GM12878 (cell line): ENCODE measurements around the gene ATG13. TPM values are rescaled to one million over a fixed set of nuclear protein-coding genes. Genes with fewer than 3 reads are reported as not detected.
A peak's percentile ranks its signal among the peaks of the same experiment; 100 is the strongest.

ENCODE experiments used
- POLR2AphosphoS5 ChIP-seq: IDR thresholded peaks from 2 replicates; pipeline ENCODE4 v1.6.1; 2011; ENCODE audit warnings: mild to moderate bottlenecking, low read length, inconsistent platforms
- SMAD1 ChIP-seq: fragments of 450-650 bp; IDR thresholded peaks from 2 replicates; pipeline ENCODE4 v1.6.1; 2018; ENCODE audit warnings: mild to moderate bottlenecking, low read depth; ENCODE audit not compliant: partially characterized antibody
- TCF7 ChIP-seq: IDR thresholded peaks from 2 replicates; pipeline ENCODE4 v1.6.1; 2014; ENCODE audit warnings: antibody characterized with exemption, borderline replicate concordance
- ZSCAN29 ChIP-seq: fragments of 450-650 bp; IDR thresholded peaks from 2 replicates; pipeline ENCODE4 v1.6.1; 2017; ENCODE audit warnings: mild to moderate bottlenecking, moderate library complexity
- polyA plus RNA-seq, 11 experiments: library from polyadenylated mRNA; depleted of rRNA in 4 of 11; unstranded in 6 of 11; stranded (reverse) in 5 of 11; fragments of >200 nt; fragmentation: Nextera tagmentation in 4 of 11; fragmentation: Illumina TruSeq in 1 of 11; extraction: Ambion mirVana in 4 of 11; extraction: Trizol in 1 of 11; gene quantifications; 1 replicate in 1 of 11; 2 replicates in 10 of 11; pipeline versions ENCODE4 v1.2.1 to v1.2.3, GENCODE V29; 2011 to 2016; ENCODE audit warnings: inconsistent platforms in 2 of 11, missing spikeins in 2 of 11, low read depth in 1 of 11
- total RNA-seq, 4 experiments: library from RNA; depleted of rRNA in 3 of 4; stranded (reverse); fragments of >200 nt in 3 of 4; fragmentation: Illumina TruSeq in 1 of 4; extraction: Trizol in 1 of 4; gene quantifications; 2 replicates each; pipeline versions ENCODE4 v1.2.1 to v1.2.3, GENCODE V29; 2013 to 2021
- TF ChIP-seq, protein P1 (sequence below), 3 experiments: IDR thresholded peaks in 2 of 3; conservative IDR thresholded peaks in 1 of 3; 2 replicates each; pipeline ENCODE4 v1.5.1; 2011; ENCODE audit warnings: low read depth in 3 of 3, low read length in 3 of 3, mild to moderate bottlenecking in 3 of 3, control low read depth in 2 of 3, moderate library complexity in 2 of 3, inconsistent platforms in 1 of 3, mixed read lengths in 1 of 3; ENCODE audit not compliant: control insufficient read depth in 2 of 3, insufficient read depth in 1 of 3; ENCODE audit errors: extremely low read depth in 1 of 3
- TF ChIP-seq, protein P2 (sequence below): fragments of 450-650 bp; IDR thresholded peaks from 2 replicates; pipeline ENCODE4 v1.6.1; 2017; ENCODE audit warnings: low read depth, mild to moderate bottlenecking, moderate library complexity

Gene ATG13
- total and polyA plus RNA-seq, 10 of the 15 experiments (the other 5 are each of a cell fraction or from before 2014, with no cell fraction given): 10.9 to 61.6 (median 50.9) TPM

DNA sequence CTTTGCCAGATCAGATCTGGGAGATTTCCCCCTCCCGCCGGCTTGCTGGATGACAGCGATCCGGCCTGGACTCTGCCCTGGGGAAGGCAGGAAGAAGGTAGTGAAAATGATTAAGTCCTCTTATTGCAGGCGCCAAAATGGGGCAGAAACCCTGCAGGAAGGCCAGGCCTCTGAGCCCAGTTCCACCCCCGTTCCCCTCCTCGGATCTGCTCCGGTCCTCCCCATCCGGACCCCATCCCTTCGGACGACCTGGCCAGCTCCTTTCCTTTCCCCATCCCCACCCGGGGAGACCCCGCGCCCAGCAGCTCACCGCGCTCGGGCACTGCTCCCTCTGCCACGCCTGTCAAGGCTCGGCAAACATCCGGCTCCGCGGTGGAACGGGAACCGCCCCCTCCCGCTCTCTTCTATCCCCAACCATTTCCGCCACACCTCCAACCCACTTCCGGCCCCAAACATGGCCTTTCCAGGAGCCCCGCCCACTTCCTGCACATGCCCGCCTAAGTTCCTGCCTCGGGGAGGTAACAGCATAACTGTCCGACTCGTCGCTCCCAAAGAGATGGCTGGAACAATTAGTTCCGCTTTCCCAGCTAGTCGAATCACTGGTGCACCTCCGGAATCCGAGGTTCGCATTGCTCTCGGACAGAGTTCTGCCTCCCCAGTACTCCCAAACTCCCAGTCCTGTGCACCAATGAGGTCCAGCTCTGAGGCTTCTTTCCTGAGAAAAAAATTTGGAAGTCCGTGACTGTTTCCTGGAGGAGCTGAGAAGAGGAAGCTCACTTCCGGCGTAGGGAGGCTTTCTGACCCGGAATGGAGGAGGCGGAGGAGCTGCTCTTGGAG lies 83.1 kb downstream of the ATG13 start, which contains the start of the genes ARHGAP1 and ZNF408 (continued):
- TF ChIP-seq, protein P1, sequence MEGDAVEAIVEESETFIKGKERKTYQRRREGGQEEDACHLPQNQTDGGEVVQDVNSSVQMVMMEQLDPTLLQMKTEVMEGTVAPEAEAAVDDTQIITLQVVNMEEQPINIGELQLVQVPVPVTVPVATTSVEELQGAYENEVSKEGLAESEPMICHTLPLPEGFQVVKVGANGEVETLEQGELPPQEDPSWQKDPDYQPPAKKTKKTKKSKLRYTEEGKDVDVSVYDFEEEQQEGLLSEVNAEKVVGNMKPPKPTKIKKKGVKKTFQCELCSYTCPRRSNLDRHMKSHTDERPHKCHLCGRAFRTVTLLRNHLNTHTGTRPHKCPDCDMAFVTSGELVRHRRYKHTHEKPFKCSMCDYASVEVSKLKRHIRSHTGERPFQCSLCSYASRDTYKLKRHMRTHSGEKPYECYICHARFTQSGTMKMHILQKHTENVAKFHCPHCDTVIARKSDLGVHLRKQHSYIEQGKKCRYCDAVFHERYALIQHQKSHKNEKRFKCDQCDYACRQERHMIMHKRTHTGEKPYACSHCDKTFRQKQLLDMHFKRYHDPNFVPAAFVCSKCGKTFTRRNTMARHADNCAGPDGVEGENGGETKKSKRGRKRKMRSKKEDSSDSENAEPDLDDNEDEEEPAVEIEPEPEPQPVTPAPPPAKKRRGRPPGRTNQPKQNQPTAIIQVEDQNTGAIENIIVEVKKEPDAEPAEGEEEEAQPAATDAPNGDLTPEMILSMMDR (IDR thresholded peaks at IDR 0.05 in 2 of 3, conservative IDR thresholded peaks at IDR 0.05 in 1 of 3; ENCODE audit: control insufficient read depth in 2 of 3, extremely low read depth in 1 of 3, insufficient read depth in 1 of 3, low read depth in 3 of 3, low read length in 3 of 3): no peak
- TF ChIP-seq TCF7 (peak; percentile 17; the same call in 1 of the 2 replicates), ZSCAN29 (peak; percentile 84; the same call in 1 of the 2 replicates), POLR2AphosphoS5 (peak; percentile 84), SMAD1 (peak; percentile 33)
- TF ChIP-seq, protein P2, sequence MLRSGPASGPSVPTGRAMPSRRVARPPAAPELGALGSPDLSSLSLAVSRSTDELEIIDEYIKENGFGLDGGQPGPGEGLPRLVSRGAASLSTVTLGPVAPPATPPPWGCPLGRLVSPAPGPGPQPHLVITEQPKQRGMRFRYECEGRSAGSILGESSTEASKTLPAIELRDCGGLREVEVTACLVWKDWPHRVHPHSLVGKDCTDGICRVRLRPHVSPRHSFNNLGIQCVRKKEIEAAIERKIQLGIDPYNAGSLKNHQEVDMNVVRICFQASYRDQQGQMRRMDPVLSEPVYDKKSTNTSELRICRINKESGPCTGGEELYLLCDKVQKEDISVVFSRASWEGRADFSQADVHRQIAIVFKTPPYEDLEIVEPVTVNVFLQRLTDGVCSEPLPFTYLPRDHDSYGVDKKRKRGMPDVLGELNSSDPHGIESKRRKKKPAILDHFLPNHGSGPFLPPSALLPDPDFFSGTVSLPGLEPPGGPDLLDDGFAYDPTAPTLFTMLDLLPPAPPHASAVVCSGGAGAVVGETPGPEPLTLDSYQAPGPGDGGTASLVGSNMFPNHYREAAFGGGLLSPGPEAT: peak; percentile 100
